Tracheal epithelial cell (primary cell): ENCODE results near the gene ZNF248. TPM values are rescaled to one million over a fixed set of nuclear protein-coding genes. Genes with fewer than 3 reads are reported as not detected.

ENCODE experiments used
- total RNA-seq: library from RNA; depleted of rRNA; stranded (reverse); fragments of >200 nt; gene quantifications from 2 replicates; pipeline ENCODE4 v1.2.1, GENCODE V29; 2014

Gene ZNF248
- total RNA-seq, result 5.1 and 7.7 TPM in 2 replicates

DNA sequence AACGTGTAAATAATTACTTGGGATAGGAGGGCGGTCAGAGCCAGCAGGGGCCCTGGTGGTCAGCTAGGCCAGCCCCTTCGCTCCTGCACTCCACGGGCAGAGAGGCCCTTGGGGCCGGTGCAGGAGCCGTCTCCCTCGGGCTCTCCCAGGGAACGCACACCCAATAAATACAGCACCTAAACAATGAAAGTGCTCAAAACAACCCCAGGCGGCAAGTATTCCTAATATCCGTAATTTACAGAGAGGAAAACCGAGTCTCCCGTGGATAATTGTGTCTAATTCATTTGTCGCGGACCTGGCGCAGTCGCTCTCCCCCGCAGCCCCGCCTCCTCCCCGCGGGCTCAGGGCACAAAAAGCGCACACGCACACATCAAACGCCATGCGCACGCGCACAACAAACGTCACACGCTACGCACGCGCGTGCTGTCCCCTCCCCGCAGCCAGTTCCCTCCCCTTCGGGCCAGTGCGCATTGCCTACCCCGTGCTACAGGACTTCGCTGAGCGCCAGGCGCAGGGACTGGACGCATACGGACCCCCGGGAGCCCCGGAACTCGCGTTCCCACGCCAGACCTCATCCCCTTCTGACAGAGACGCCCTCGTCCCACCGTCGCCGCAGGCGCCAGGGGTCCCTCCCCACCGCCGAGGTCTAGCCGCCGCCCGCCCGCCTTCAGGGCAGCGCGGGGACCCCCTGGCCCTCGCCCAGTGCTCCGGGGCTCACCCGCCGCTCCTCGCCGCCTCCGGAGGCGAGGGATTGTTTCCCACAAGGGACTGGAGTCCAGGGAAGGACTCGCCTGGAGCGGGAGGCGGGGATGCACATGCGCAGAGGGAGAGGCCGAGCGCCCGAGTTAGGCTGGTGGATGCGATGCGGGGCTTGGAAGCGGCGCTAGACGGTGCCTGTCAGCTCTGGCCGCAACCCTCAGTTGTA lies at the start of gene ZNF248:
ZNF248 (minus strand) TSS at position 324 of the 925 bp plus-strand sequence. CDS start 1,300 bp downstream, outside the sequence.

Other genes with a start within 250 kb of the ZNF248 start
- gene ZNF25, start 119.0 kb upstream of the ZNF248 start, total RNA-seq, result 5.1 and 6.4 TPM in 2 replicates
- 15.7 and 21.5 TPM in 2 replicates for gene ZNF33A, start 153.1 kb upstream of the ZNF248 start, total RNA-seq
- gene ZNF37A, start 236.7 kb upstream of the ZNF248 start, total RNA-seq, result 7.7 and 9.2 TPM in 2 replicates